Fibroblast of the aortic adventitia (primary cell): ENCODE results near the gene FXR2. TPM values are rescaled to one million over a fixed set of nuclear protein-coding genes. Genes with fewer than 3 reads are reported as not detected.

Source experiments
- DNase-seq: peaks from one replicate; pipeline ENCODE4 v3.0.0-alpha.2; 2010; ENCODE audit warnings: low read depth
- H3K4me3 ChIP-seq: 2 replicates; pipeline ENCODE4 v1.5.1; 2011; ENCODE audit warnings: low read depth, mild to moderate bottlenecking, control low read depth, low read length, moderate library complexity
- CTCF ChIP-seq: IDR thresholded peaks from 2 replicates; pipeline ENCODE4 v1.5.1; 2011; ENCODE audit warnings: mild to moderate bottlenecking, low read length, control low read depth, inconsistent platforms; ENCODE audit not compliant: insufficient read depth
- total RNA-seq: library from RNA; depleted of rRNA; stranded (reverse); fragments of >200 nt; gene quantifications from 2 replicates; pipeline ENCODE4 v1.2.3, GENCODE V29; 2012; ENCODE audit warnings: low replicate concordance

FXR2 gene
- total RNA-seq, 1 donor: 33.1 TPM

- no peak overlapping the region for H3K4me3 ChIP-seq
- TF ChIP-seq CTCF: no peak
- no peak for DNase-seq
These were observed 58.1 kb downstream of the FXR2 start for GRCh38 chr17:7556627-7557026.

- no peak overlapping the region for H3K4me3 ChIP-seq
- DNase-seq: no peak
- TF ChIP-seq CTCF: no peak
These were observed 59.3 kb downstream of the FXR2 start for GRCh38 chr17:7555320-7555948.

GRCh38 chr17:7553356-7553755, 61.3 kb downstream of the FXR2 start:
- H3K4me3 ChIP-seq: no peak overlapping the region
- TF ChIP-seq CTCF: no peak
- no peak for DNase-seq

- no peak for TF ChIP-seq CTCF
- H3K4me3 ChIP-seq: no peak overlapping the region
- DNase-seq: no peak
These were observed 62.1 kb downstream of the FXR2 start for GRCh38 chr17:7552621-7553051.

GRCh38 chr17:7551396-7551795, 63.3 kb downstream of the FXR2 start:
- TF ChIP-seq CTCF: no peak

GRCh38 chr17:7550344-7550743, 64.4 kb downstream of the FXR2 start:
- no peak for DNase-seq
- no peak overlapping the region for H3K4me3 ChIP-seq
- no peak for TF ChIP-seq CTCF

More at GRCh38 chr17:7551396-7551795, 63.3 kb downstream of the FXR2 start:
- DNase-seq: no peak
- no peak overlapping the region for H3K4me3 ChIP-seq
